GM12878 (cell line): Measurements from ENCODE around the gene PHC1. TPM values are rescaled to one million over a fixed set of nuclear protein-coding genes. Genes with fewer than 3 reads are reported as not detected.
A peak's percentile ranks its signal among the peaks of the same experiment; 100 is the strongest.

ENCODE experiments used
- ATAC-seq: fragments of 200-7000 bp; cut with Tn5 transposase; 3 replicates; pipeline ENCODE4 v1.9.1; 2020; ENCODE audit warnings: mild to moderate bottlenecking, moderate library complexity
- BruUV-seq: library from RNA; stranded (reverse); fragments of 400-500 nt; replicated peaks from 2 replicates; lab custom pipeline; 2021; lab: Mats Ljungman, UMichigan
- CTCF ChIA-PET: fragments of 300-600 bp; sonication (Branson Sonifier 250); formaldehyde crosslinking; extraction: SDS; loops from one replicate; lab custom pipeline; 2021; ENCODE audit warnings: inconsistent platforms; lab: Yijun Ruan, JAX
- POLR2A ChIA-PET: fragments of 350-600 bp; formaldehyde crosslinking; extraction: SDS; loops from one replicate; lab custom pipeline; 2021; ENCODE audit warnings: inconsistent platforms; lab: Charles Lee
- RAD21 ChIA-PET: fragments of 300-600 bp; sonication (Branson Sonifier 250); formaldehyde crosslinking; loops from one replicate; lab custom pipeline; 2023; ENCODE audit warnings: antibody characterized with exemption; ENCODE audit not compliant: unreplicated experiment; lab: Charles Lee
- SMC1A ChIA-PET: fragments of 300-600 bp; sonication (Branson Sonifier 250); formaldehyde crosslinking; loops from one replicate; lab custom pipeline; 2023; ENCODE audit not compliant: unreplicated experiment, uncharacterized antibody; lab: Charles Lee
- DNase-seq: peaks from one replicate; pipeline ENCODE4 v3.0.0-alpha.2; 2011; ENCODE audit warnings: low read depth, low spot score
- FAIRE-seq: peaks from 3 replicates; lab custom pipeline; 2011; peaks lifted over from hg19 to GRCh38; lab: Jason Lieb, UNC
- H2AFZ ChIP-seq: 2 replicates; pipeline ENCODE4 v1.6.0; 2011; ENCODE audit warnings: low read depth, low read length, control low read depth; ENCODE audit not compliant: control insufficient read depth
- H3K27ac ChIP-seq: 2 replicates; pipeline ENCODE4 v1.5.1; 2011; ENCODE audit warnings: control low read depth; ENCODE audit not compliant: control insufficient read depth, insufficient read depth
- H3K27me3 ChIP-seq, 2 experiments: replicated peaks in 1 of 2; 2 replicates each; pipeline versions ENCODE4 v1.6.0 to v1.6.1; 2011; ENCODE audit warnings: low read length in 1 of 2; ENCODE audit not compliant: control insufficient read depth in 2 of 2, insufficient read depth in 2 of 2
- H3K36me3 ChIP-seq, 2 experiments: 2 replicates each; pipeline ENCODE4 v1.5.1; 2011; ENCODE audit warnings: low read length in 1 of 2; ENCODE audit not compliant: control insufficient read depth in 2 of 2, insufficient read depth in 2 of 2
- H3K4me1 ChIP-seq: 2 replicates; pipeline ENCODE4 v1.6.1; 2011; ENCODE audit warnings: mild to moderate bottlenecking, low read length, moderate library complexity, mixed read lengths; ENCODE audit not compliant: control insufficient read depth, insufficient read depth
- H3K4me2 ChIP-seq: 2 replicates; pipeline ENCODE4 v1.6.0; 2011; ENCODE audit warnings: control low read depth; ENCODE audit not compliant: control insufficient read depth, insufficient read depth
- H3K4me3 ChIP-seq: fragments of 200-600 bp; sonication (generic); 2 replicates; pipeline ENCODE4 v1.5.1; 2016
- H3K79me2 ChIP-seq: 2 replicates; pipeline ENCODE4 v1.6.0; 2011; ENCODE audit warnings: low read length; ENCODE audit not compliant: control insufficient read depth, insufficient read depth
- H3K9ac ChIP-seq: 2 replicates; pipeline ENCODE4 v1.8.0; 2011; ENCODE audit warnings: low read length, control low read depth, mixed read lengths; ENCODE audit not compliant: control insufficient read depth, insufficient read depth
- H3K9me3 ChIP-seq: replicated peaks from 3 replicates; pipeline ENCODE4 v1.5.1; 2011; ENCODE audit warnings: mild to moderate bottlenecking, low read length; ENCODE audit not compliant: control insufficient read depth, insufficient read depth
- H4K20me1 ChIP-seq: 2 replicates; pipeline ENCODE4 v1.6.0; 2011; ENCODE audit not compliant: control insufficient read depth, insufficient read depth
- CBX5 ChIP-seq: sonication (generic); IDR thresholded peaks from 2 replicates; pipeline ENCODE4 v1.6.1; 2016; ENCODE audit warnings: low read depth, moderate library complexity, mild to moderate bottlenecking, inconsistent platforms
- CHD4 ChIP-seq: fragments of 200-600 bp; sonication (generic); IDR thresholded peaks from 2 replicates; pipeline ENCODE4 v1.6.1; 2016; ENCODE audit warnings: mild to moderate bottlenecking
- HDAC2 ChIP-seq: fragments of 200-600 bp; sonication (generic); IDR thresholded peaks from 2 replicates; pipeline ENCODE4 v1.6.1; 2017
- KDM1A ChIP-seq: fragments of 200-600 bp; sonication (generic); IDR thresholded peaks from 2 replicates; pipeline ENCODE4 v1.6.1; 2016; ENCODE audit warnings: borderline replicate concordance
- NR2F1 ChIP-seq: fragments of 450-650 bp; conservative IDR thresholded peaks from 2 replicates; pipeline ENCODE4 v1.6.1; 2017; ENCODE audit warnings: mild to moderate bottlenecking
- RUNX3 ChIP-seq: IDR thresholded peaks from 2 replicates; pipeline ENCODE4 v1.6.1; 2012; ENCODE audit warnings: low read length, inconsistent platforms
- TCF12 ChIP-seq: IDR thresholded peaks from 2 replicates; pipeline ENCODE4 v1.6.1; 2011; ENCODE audit warnings: low read depth, mild to moderate bottlenecking, low read length
- YBX1 ChIP-seq: fragments of 450-650 bp; IDR thresholded peaks from 2 replicates; pipeline ENCODE4 v1.6.1; 2016; ENCODE audit warnings: antibody characterized with exemption
- ZNF24 ChIP-seq: fragments of 450-650 bp; IDR thresholded peaks from 2 replicates; pipeline ENCODE4 v1.6.1; 2017; ENCODE audit warnings: antibody characterized with exemption, mild to moderate bottlenecking
- WGBS: methylation state at CpG from one replicate; pipeline ENCODE4 v1.1.6; 2016; ENCODE audit warnings: low lambda C conversion rate; ENCODE audit not compliant: insufficient replicate concordance, insufficient coverage; ENCODE audit errors: missing lambda C conversion rate; 5-methylcytosine and 5-hydroxymethylcytosine counted together
- in situ Hi-C: fragments of 300-500 bp; cut with MboI; formaldehyde crosslinking; loops from 9 replicates; pipeline ENCODE4 v1.14.3; 2018; ENCODE audit warnings: mixed read lengths
- intact Hi-C: fragments of 100-400 bp; cut with micrococcal nuclease; formaldehyde crosslinking; loops from one replicate; pipeline ENCODE4 v1.14.2; 2022; ENCODE audit not compliant: unreplicated experiment
- polyA plus RNA-seq, 11 experiments: library from polyadenylated mRNA; depleted of rRNA in 4 of 11; unstranded in 6 of 11; stranded (reverse) in 5 of 11; fragments of >200 nt; fragmentation: Nextera tagmentation in 4 of 11; fragmentation: Illumina TruSeq in 1 of 11; extraction: Ambion mirVana in 4 of 11; extraction: Trizol in 1 of 11; gene quantifications; 1 replicate in 1 of 11; 2 replicates in 10 of 11; pipeline versions ENCODE4 v1.2.1 to v1.2.3, GENCODE V29; 2011 to 2016; ENCODE audit warnings: inconsistent platforms in 2 of 11, missing spikeins in 2 of 11, low read depth in 1 of 11
- total RNA-seq, 4 experiments: library from RNA; depleted of rRNA in 3 of 4; stranded (reverse); fragments of >200 nt in 3 of 4; fragmentation: Illumina TruSeq in 1 of 4; extraction: Trizol in 1 of 4; gene quantifications; 2 replicates each; pipeline versions ENCODE4 v1.2.1 to v1.2.3, GENCODE V29; 2013 to 2021
- TF ChIP-seq, protein P1 (sequence below): fragments of 450-650 bp; IDR thresholded peaks from 2 replicates; pipeline ENCODE4 v1.6.1; 2016; ENCODE audit warnings: mild to moderate bottlenecking

PHC1 gene
- total and polyA plus RNA-seq, 10 of the 15 experiments (the other 5 are each of a cell fraction or from before 2014, with no cell fraction given), result 0.50 to 16.3 (median 2.1) TPM

DNA sequence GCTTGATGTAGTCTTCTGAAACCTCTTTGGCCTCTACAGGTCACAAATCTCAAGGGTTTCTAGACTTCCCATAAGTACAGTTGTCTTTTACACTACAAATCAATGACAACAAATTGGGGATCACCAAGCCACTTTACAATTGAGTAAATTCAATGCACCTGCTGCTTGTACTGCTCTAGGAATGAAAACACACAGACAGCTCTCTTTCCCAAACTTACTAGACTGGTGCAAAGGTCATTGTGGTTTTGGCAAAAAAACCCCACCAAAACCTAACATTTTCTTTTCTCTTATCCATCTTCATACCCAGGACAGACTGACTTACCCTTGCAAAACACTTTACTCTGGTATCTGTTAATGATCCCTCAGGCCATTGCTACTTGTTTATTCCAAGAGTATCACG, 32.4 kb downstream of the PHC1 start:
- in situ Hi-C loops, result no loop called here
- H3K4me3 ChIP-seq, result peak overlapping the region; percentile 86

More for the DNA sequence above, 32.4 kb downstream of the PHC1 start:
- Histone ChIP-seq H2AFZ (no peak overlapping the region), H3K4me1 (peaks cover 10% of the 10 kb centered on the region; the same call in 1 of the 2 replicates), H3K9ac (peak overlapping the region; percentile 17; the same call in 1 of the 2 replicates), H3K79me2 (peaks cover 39% of the 10 kb centered on the region), H3K4me2 (peak overlapping the region; percentile 61; the same call in 1 of the 2 replicates), H3K27ac (peak overlapping the region; percentile 55), H3K9me3 (no peaks in the 10 kb centered on the region)
- WGBS, result 0% methylated on average over 1 of the region's 1 CpG
- BruUV-seq, result no TSS peak
- FAIRE-seq (peak; percentile 83), ATAC-seq (no peak)
- CTCF ChIA-PET, result interaction anchor here (1.0 to 2.1 kb wide), 3 partner anchors 103 to 403 kb away, joined by 3 to 6 read pairs (median 3); no protein-coding TSS in a partner anchor
- RAD21 ChIA-PET, result interaction anchor here (3.1 kb wide), 1 partner anchor 92 kb away, joined by 9 read pairs; no protein-coding TSS in a partner anchor
- TF ChIP-seq NR2F1, result peak; percentile 74
- TF ChIP-seq, protein P1, sequence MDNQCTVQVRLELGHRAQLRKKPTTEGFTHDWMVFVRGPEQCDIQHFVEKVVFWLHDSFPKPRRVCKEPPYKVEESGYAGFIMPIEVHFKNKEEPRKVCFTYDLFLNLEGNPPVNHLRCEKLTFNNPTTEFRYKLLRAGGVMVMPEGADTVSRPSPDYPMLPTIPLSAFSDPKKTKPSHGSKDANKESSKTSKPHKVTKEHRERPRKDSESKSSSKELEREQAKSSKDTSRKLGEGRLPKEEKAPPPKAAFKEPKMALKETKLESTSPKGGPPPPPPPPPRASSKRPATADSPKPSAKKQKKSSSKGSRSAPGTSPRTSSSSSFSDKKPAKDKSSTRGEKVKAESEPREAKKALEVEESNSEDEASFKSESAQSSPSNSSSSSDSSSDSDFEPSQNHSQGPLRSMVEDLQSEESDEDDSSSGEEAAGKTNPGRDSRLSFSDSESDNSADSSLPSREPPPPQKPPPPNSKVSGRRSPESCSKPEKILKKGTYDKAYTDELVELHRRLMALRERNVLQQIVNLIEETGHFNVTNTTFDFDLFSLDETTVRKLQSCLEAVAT, result no peak
- no peak for TF ChIP-seq HDAC2
- no peak for TF ChIP-seq CHD4
- TF ChIP-seq ZNF24, result no peak
- no peak for TF ChIP-seq CBX5
- no peak for TF ChIP-seq KDM1A
- no peak for TF ChIP-seq YBX1
- 0 out of 2 replicates have a peak, but pooled peaks have one; percentile 28 for TF ChIP-seq TCF12
- TF ChIP-seq RUNX3, result peak; percentile 75
- TF ChIP-seq, all 136 proteins: peak for 3
- ChIA-PET POLR2A (no interaction called here), SMC1A (interaction anchor here (1.6 to 1.9 kb wide), 2 partner anchors 33 to 85 kb away, joined by 4 to 8 read pairs; partner anchors contain the start of gene PHC1)
- H3K36me3 ChIP-seq, result peaks cover 6 to 27% of the 10 kb centered on the region in 2 experiments
- H3K27me3 ChIP-seq, result no peaks in the 10 kb centered on the region
- no peak for DNase-seq
- intact Hi-C loops, result loop anchor here (2.0 kb wide), 1 partner anchor 30 kb away; no protein-coding TSS in a partner anchor
- H4K20me1 ChIP-seq, result no peaks in the 10 kb centered on the region
